WTC11 (cell line): ENCODE results near the gene CPTP. TPM values are rescaled to one million over a fixed set of nuclear protein-coding genes. Genes with fewer than 3 reads are reported as not detected.

Experiments
- ATAC-seq: fragments of 200-7000 bp; cut with Tn5 transposase; 2 replicates; pipeline ENCODE4 v1.10.0; 2021; ENCODE audit warnings: mild to moderate bottlenecking, moderate library complexity
- CTCF ChIA-PET: fragments of 300-600 bp; sonication (Branson Sonifier 250); formaldehyde crosslinking; loops from one replicate; lab custom pipeline; 2021; ENCODE audit warnings: antibody characterized with exemption; lab: Charles Lee
- POLR2A ChIA-PET: fragments of 350-600 bp; sonication (Branson Sonifier 250); formaldehyde crosslinking; loops from one replicate; lab custom pipeline; 2021; ENCODE audit warnings: antibody characterized with exemption; lab: Charles Lee
- DNase-seq: peaks from one replicate; pipeline ENCODE4 v3.0.0; 2021; ENCODE audit warnings: low spot score
- H3K27ac Mint-ChIP-seq: 2 replicates; pipeline ENCODE4 v1.8.0; 2021; ENCODE audit warnings: mixed read lengths
- H3K27me3 Mint-ChIP-seq: 2 replicates; pipeline ENCODE4 v1.8.0; 2021; ENCODE audit warnings: low read depth, mild to moderate bottlenecking, moderate library complexity, mixed read lengths
- H3K36me3 Mint-ChIP-seq: 2 replicates; pipeline ENCODE4 v1.8.0; 2021; ENCODE audit warnings: mixed read lengths
- H3K4me1 Mint-ChIP-seq: 2 replicates; pipeline ENCODE4 v1.8.0; 2022; ENCODE audit warnings: mixed read lengths
- H3K4me3 Mint-ChIP-seq: 2 replicates; pipeline ENCODE4 v1.8.0; 2021; ENCODE audit warnings: mild to moderate bottlenecking, moderate library complexity, mixed read lengths
- H3K9me3 Mint-ChIP-seq: 2 replicates; pipeline ENCODE4 v1.8.0; 2021; ENCODE audit warnings: mixed read lengths
- CREB1 ChIP-seq: sonication (generic); formaldehyde crosslinking; IDR thresholded peaks from 2 replicates; pipeline ENCODE4 v1.8.0; 2023; ENCODE audit warnings: mild to moderate bottlenecking, missing genetic modification reagents
- IRF2 ChIP-seq: sonication (generic); formaldehyde crosslinking; IDR thresholded peaks from 2 replicates; pipeline ENCODE4 v1.8.0; 2022; ENCODE audit warnings: low read depth, missing genetic modification reagents, borderline replicate concordance
- MXD4 ChIP-seq: fragments of 250-450 bp; sonication (Bioruptor Pico); IDR thresholded peaks from 2 replicates; pipeline ENCODE4 v1.8.0; 2021; ENCODE audit warnings: mild to moderate bottlenecking, moderate library complexity, borderline replicate concordance
- MYBL2 ChIP-seq: sonication (generic); formaldehyde crosslinking; IDR thresholded peaks from 2 replicates; pipeline ENCODE4 v1.8.1; 2023; ENCODE audit warnings: mild to moderate bottlenecking, moderate library complexity, missing genetic modification reagents
- NFATC4 ChIP-seq: fragments of 250-450 bp; sonication (Bioruptor Pico); IDR thresholded peaks from 2 replicates; pipeline ENCODE4 v1.9.0; 2021; ENCODE audit warnings: mild to moderate bottlenecking
- NR2C2 ChIP-seq: sonication (generic); formaldehyde crosslinking; IDR thresholded peaks from 2 replicates; pipeline ENCODE4 v1.8.0; 2022; ENCODE audit warnings: mild to moderate bottlenecking, missing genetic modification reagents
- ZNF423 ChIP-seq: fragments of 250-450 bp; sonication (Bioruptor Pico); IDR thresholded peaks from 2 replicates; pipeline ENCODE4 v2.1.2; 2022; ENCODE audit warnings: mild to moderate bottlenecking, moderate library complexity
- total RNA-seq: library from RNA; stranded (reverse); gene quantifications from 3 replicates; pipeline ENCODE4 v1.2.3, GENCODE V29; 2021
- TF ChIP-seq, protein P1 (sequence below): fragments of 250-450 bp; sonication (Bioruptor Pico); conservative IDR thresholded peaks from 2 replicates; pipeline ENCODE4 v1.9.0; 2021; ENCODE audit warnings: mild to moderate bottlenecking
- TF ChIP-seq, protein P2 (sequence below): sonication (generic); formaldehyde crosslinking; IDR thresholded peaks from 2 replicates; pipeline ENCODE4 v1.8.1; 2023; ENCODE audit warnings: mild to moderate bottlenecking, missing genetic modification reagents, borderline replicate concordance
- TF ChIP-seq, protein P3 (sequence below): fragments of 250-450 bp; sonication (Bioruptor Pico); IDR thresholded peaks from 2 replicates; pipeline ENCODE4 v1.9.0; 2021; ENCODE audit warnings: mild to moderate bottlenecking
- TF ChIP-seq, protein P4 (sequence below): fragments of 250-450 bp; sonication (Bioruptor Pico); IDR thresholded peaks from 2 replicates; pipeline ENCODE4 v1.9.0; 2021; ENCODE audit warnings: mild to moderate bottlenecking, borderline replicate concordance

The CPTP gene
- total RNA-seq, 1 experiment from 2014 or later, result 14.4 TPM

DNA sequence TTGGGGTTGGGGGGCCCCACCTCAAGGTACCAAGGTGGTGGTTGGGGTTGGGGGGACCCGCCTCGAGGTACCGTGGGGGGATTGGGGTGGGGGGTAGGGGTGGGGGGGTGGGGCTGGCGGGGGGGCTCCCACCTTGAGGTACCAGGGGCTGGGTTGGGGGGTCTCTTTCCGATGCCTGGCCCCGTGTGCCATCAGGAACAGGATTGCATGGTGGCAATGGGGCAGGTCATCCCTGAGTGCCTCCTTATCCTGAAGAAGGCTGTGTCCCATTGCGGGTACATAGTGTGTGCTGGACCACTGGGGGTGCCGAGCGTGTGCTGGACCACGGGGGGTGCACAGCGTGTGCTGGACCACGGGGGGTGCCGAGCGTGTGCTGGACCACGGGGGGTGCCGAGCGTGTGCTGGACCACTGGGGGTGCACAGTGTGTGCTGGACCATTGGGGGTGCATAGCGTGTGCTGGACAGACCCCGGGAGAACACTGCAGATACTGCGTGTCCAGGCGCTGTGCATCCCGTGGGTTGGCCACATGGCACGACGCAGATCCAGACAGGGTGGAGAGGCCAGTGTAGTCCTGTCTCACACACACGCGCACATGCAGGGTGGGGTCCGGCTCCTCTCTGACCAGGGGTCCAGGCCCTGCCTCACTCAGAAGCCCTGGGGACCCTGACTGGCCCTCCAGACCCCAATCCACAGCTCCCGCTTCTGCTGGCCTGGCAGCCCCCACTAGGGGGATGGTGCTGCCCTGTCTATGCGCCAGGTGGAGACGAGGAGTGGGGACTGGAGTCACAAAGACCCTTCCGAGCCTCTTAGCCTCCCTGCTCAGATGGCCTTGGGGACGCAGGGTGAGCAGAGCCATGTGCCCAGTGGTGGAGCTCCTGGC, 40.1 kb upstream of the CPTP start (continued):
- TF ChIP-seq IRF2 (CRISPR knock-in tag), result no peak
- TF ChIP-seq MXD4 (CRISPR knock-in tag), result no peak
- TF ChIP-seq NFATC4 (CRISPR knock-in tag), result no peak
- no peak for TF ChIP-seq NR2C2 (CRISPR knock-in tag)
- TF ChIP-seq, protein P1, sequence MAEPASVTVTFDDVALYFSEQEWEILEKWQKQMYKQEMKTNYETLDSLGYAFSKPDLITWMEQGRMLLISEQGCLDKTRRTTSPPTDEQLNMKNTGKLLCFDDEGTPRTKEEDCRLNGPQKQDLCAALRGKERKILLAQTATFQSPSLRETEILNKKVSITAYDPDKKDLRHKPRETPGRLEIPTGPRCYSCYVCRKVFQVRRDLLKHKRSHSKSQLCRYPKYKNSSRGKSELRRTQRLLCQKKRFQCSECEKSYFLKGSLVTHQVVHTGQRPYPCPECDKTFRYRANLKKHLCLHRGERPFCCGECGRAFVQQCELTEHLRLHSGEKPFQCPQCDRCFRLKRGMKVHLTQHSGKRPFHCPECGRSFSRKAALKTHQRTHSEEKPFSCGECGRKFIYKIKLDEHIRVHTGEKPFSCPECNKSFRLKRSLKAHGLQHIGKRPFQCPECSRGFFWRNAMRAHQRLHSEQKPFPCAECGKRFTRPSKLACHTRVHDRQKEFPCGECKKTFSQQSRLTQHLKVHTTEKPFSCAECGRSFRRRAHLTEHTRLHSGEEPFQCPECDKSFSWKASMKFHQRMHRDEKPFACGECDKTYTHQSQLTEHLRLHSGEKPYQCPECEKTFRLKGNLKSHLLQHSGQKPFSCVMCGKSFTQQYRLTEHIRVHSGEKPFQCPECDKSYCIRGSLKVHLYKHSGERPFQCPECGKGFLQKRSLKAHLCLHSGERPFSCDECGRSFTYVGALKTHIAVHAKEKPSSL (CRISPR knock-in tag), result no peak
- TF ChIP-seq, protein P2, sequence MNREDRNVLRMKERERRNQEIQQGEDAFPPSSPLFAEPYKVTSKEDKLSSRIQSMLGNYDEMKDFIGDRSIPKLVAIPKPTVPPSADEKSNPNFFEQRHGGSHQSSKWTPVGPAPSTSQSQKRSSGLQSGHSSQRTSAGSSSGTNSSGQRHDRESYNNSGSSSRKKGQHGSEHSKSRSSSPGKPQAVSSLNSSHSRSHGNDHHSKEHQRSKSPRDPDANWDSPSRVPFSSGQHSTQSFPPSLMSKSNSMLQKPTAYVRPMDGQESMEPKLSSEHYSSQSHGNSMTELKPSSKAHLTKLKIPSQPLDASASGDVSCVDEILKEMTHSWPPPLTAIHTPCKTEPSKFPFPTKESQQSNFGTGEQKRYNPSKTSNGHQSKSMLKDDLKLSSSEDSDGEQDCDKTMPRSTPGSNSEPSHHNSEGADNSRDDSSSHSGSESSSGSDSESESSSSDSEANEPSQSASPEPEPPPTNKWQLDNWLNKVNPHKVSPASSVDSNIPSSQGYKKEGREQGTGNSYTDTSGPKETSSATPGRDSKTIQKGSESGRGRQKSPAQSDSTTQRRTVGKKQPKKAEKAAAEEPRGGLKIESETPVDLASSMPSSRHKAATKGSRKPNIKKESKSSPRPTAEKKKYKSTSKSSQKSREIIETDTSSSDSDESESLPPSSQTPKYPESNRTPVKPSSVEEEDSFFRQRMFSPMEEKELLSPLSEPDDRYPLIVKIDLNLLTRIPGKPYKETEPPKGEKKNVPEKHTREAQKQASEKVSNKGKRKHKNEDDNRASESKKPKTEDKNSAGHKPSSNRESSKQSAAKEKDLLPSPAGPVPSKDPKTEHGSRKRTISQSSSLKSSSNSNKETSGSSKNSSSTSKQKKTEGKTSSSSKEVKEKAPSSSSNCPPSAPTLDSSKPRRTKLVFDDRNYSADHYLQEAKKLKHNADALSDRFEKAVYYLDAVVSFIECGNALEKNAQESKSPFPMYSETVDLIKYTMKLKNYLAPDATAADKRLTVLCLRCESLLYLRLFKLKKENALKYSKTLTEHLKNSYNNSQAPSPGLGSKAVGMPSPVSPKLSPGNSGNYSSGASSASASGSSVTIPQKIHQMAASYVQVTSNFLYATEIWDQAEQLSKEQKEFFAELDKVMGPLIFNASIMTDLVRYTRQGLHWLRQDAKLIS (CRISPR knock-in tag), result no peak

DNA sequence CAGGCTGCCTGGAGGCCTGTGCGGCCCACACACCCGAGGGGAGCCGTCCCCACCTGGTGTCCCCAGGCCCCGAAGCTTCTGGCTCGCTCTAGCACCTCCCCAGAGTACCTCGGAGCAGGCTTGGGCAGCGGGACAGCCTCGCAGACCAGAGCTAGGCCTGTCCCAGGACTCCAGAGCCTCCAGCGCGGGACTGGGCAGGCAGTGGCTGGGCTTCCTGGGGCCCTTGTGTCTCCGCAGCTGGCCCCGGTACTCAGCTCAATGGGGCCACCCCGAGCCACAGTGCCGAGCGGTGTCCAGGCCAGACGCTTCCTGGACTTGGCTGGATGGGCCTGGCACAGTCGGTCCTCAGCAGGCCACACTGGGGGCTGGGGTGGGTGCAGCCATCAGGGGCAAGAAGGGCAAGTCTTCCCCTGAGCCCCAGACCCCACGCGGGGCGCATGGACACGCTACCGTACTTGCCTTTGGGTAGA, 39.5 kb upstream of the CPTP start:
- TF ChIP-seq, protein P3, sequence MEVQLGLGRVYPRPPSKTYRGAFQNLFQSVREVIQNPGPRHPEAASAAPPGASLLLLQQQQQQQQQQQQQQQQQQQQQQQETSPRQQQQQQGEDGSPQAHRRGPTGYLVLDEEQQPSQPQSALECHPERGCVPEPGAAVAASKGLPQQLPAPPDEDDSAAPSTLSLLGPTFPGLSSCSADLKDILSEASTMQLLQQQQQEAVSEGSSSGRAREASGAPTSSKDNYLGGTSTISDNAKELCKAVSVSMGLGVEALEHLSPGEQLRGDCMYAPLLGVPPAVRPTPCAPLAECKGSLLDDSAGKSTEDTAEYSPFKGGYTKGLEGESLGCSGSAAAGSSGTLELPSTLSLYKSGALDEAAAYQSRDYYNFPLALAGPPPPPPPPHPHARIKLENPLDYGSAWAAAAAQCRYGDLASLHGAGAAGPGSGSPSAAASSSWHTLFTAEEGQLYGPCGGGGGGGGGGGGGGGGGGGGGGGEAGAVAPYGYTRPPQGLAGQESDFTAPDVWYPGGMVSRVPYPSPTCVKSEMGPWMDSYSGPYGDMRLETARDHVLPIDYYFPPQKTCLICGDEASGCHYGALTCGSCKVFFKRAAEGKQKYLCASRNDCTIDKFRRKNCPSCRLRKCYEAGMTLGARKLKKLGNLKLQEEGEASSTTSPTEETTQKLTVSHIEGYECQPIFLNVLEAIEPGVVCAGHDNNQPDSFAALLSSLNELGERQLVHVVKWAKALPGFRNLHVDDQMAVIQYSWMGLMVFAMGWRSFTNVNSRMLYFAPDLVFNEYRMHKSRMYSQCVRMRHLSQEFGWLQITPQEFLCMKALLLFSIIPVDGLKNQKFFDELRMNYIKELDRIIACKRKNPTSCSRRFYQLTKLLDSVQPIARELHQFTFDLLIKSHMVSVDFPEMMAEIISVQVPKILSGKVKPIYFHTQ (CRISPR knock-in tag), result no peak
- TF ChIP-seq CREB1 (CRISPR knock-in tag) (no peak), ZNF423 (CRISPR knock-in tag) (no peak), MYBL2 (CRISPR knock-in tag) (no peak)
- TF ChIP-seq, protein P4, sequence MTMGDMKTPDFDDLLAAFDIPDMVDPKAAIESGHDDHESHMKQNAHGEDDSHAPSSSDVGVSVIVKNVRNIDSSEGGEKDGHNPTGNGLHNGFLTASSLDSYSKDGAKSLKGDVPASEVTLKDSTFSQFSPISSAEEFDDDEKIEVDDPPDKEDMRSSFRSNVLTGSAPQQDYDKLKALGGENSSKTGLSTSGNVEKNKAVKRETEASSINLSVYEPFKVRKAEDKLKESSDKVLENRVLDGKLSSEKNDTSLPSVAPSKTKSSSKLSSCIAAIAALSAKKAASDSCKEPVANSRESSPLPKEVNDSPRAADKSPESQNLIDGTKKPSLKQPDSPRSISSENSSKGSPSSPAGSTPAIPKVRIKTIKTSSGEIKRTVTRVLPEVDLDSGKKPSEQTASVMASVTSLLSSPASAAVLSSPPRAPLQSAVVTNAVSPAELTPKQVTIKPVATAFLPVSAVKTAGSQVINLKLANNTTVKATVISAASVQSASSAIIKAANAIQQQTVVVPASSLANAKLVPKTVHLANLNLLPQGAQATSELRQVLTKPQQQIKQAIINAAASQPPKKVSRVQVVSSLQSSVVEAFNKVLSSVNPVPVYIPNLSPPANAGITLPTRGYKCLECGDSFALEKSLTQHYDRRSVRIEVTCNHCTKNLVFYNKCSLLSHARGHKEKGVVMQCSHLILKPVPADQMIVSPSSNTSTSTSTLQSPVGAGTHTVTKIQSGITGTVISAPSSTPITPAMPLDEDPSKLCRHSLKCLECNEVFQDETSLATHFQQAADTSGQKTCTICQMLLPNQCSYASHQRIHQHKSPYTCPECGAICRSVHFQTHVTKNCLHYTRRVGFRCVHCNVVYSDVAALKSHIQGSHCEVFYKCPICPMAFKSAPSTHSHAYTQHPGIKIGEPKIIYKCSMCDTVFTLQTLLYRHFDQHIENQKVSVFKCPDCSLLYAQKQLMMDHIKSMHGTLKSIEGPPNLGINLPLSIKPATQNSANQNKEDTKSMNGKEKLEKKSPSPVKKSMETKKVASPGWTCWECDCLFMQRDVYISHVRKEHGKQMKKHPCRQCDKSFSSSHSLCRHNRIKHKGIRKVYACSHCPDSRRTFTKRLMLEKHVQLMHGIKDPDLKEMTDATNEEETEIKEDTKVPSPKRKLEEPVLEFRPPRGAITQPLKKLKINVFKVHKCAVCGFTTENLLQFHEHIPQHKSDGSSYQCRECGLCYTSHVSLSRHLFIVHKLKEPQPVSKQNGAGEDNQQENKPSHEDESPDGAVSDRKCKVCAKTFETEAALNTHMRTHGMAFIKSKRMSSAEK, result no peak
- peak; percentile 15; the same call in 1 of the 2 replicates for ATAC-seq
- no peaks in the 10 kb centered on the region for H3K27me3 Mint-ChIP-seq
- CTCF ChIA-PET, result interaction anchor here (0.5 to 2.1 kb wide), 3 partner anchors 11 to 28 kb away, joined by 3 to 8 read pairs (median 5); partner anchors contain the start of gene UBE2J2
- DNase-seq, result peak; percentile 18
- POLR2A ChIA-PET, result no interaction called here
- H3K36me3 Mint-ChIP-seq, result no peaks in the 10 kb centered on the region
- 0 out of 2 replicates have a peak overlapping the region, but pooled peaks have one; percentile 36 for H3K27ac Mint-ChIP-seq
- no peaks in the 10 kb centered on the region for H3K9me3 Mint-ChIP-seq
- no peak overlapping the region for H3K4me3 Mint-ChIP-seq
- no peaks in the 10 kb centered on the region for H3K4me1 Mint-ChIP-seq
